Mesodermal cell (in vitro differentiated cells): ENCODE results near the gene MON1B. TPM values are rescaled to one million over a fixed set of nuclear protein-coding genes. Genes with fewer than 3 reads are reported as not detected.
"Not testable (repeated sequence)": the region's sequence is repeated elsewhere in the genome, so short reads cannot be mapped to it uniquely, and the experiment has no call there.

Source experiments
- H3K27ac ChIP-seq: 2 replicates; pipeline ENCODE4 v1.7.0; 2013; ENCODE audit warnings: mild to moderate bottlenecking, low read depth, low read length, moderate library complexity; ENCODE audit not compliant: severe bottlenecking
- H3K36me3 ChIP-seq: 2 replicates; pipeline ENCODE4 v1.7.1; 2013; ENCODE audit warnings: mild to moderate bottlenecking, low read length, moderate library complexity; ENCODE audit not compliant: control insufficient read depth, insufficient read depth
- H3K4me1 ChIP-seq: one replicate; pipeline ENCODE4 v1.7.1; 2013; ENCODE audit warnings: mild to moderate bottlenecking, low read length; ENCODE audit not compliant: insufficient read depth, control insufficient read depth, poor library complexity, severe bottlenecking
- H3K4me3 ChIP-seq: 2 replicates; pipeline ENCODE4 v1.7.0; 2013; ENCODE audit warnings: low read length, control low read depth, mild to moderate bottlenecking; ENCODE audit not compliant: insufficient read depth, poor library complexity, severe bottlenecking; ENCODE audit errors: extremely low read depth
- H3K9me3 ChIP-seq: 2 replicates; pipeline ENCODE4 v1.7.1; 2013; ENCODE audit warnings: mild to moderate bottlenecking, low read length, moderate library complexity; ENCODE audit not compliant: control insufficient read depth
- WGBS, 2 experiments: methylation state at CpG; one replicate each; pipeline ENCODE4 v1.1.5; 2013; ENCODE audit warnings: missing lambda C conversion rate in 2 of 2; ENCODE audit not compliant: insufficient coverage in 2 of 2; 5-methylcytosine and 5-hydroxymethylcytosine counted together
- polyA plus RNA-seq, 2 experiments: library from polyadenylated mRNA; stranded (reverse); fragments of 50-300 nt; gene quantifications; one replicate each; pipeline ENCODE4 v1.2.3, GENCODE V29; 2013

Gene MON1B
- polyA plus RNA-seq (2013, experiment 1 of 2) = 21.6 TPM
- polyA plus RNA-seq (2013, experiment 2 of 2) = 18.9 TPM

GRCh38 chr16:77190478-77191258 lies at the start of gene MON1B:
Gene MON1B, plus strand, starts transcription at chr16:77191190. Its CDS starts 296 bp downstream, at chr16:77191486.
- no peaks in the 10 kb centered on the region for H3K9me3 ChIP-seq
- 0% methylated on average over 50 to 59 of the region's 63 CpGs for WGBS, 2 experiments
- peak within 1 kb of the TSS; percentile 94 for H3K27ac ChIP-seq
- H3K36me3 ChIP-seq = peaks cover 32% of the 10 kb centered on the region
- peaks cover 9% of the 10 kb centered on the region for H3K4me1 ChIP-seq
- H3K4me3 ChIP-seq = peak within 1 kb of the TSS; percentile 83

GRCh38 chr16:77143364-77143763 lies 47.6 kb upstream of the MON1B start:
- Histone ChIP-seq H3K4me3 (no peak overlapping the region), H3K27ac (no peak overlapping the region), H3K36me3 (no peaks in the 10 kb centered on the region), H3K9me3 (no peaks in the 10 kb centered on the region), H3K4me1 (no peaks in the 10 kb centered on the region)

- 62 to 83% methylated on average over 3 to 4 of the region's 4 CpGs for WGBS, 2 experiments
Measured at GRCh38 chr16:77148121-77148520, 42.9 kb upstream of the MON1B start.

GRCh38 chr16:77157346-77158058 lies 33.5 kb upstream of the MON1B start:
- Histone ChIP-seq H3K9me3 (no peaks in the 10 kb centered on the region), H3K4me1 (no peaks in the 10 kb centered on the region), H3K27ac (no peak overlapping the region), H3K4me3 (no peak overlapping the region), H3K36me3 (no peaks in the 10 kb centered on the region)
- WGBS, 2 experiments = 82 to 100% methylated on average over 1 of the region's 3 CpGs

More at GRCh38 chr16:77148121-77148520, 42.9 kb upstream of the MON1B start:
- no peak overlapping the region for H3K27ac ChIP-seq
- H3K36me3 ChIP-seq = no peaks in the 10 kb centered on the region
- H3K4me1 ChIP-seq = no peaks in the 10 kb centered on the region
- H3K4me3 ChIP-seq = no peak overlapping the region
- no peaks in the 10 kb centered on the region for H3K9me3 ChIP-seq

- 84 to 96% methylated on average over 4 to 5 of the region's 6 CpGs for WGBS, 2 experiments
- Histone ChIP-seq H3K9me3 (no peaks in the 10 kb centered on the region), H3K4me1 (no peaks in the 10 kb centered on the region), H3K4me3 (no peak overlapping the region), H3K27ac (no peak overlapping the region), H3K36me3 (no peaks in the 10 kb centered on the region)
Measured at GRCh38 chr16:77158293-77158692, 32.7 kb upstream of the MON1B start.

GRCh38 chr16:77165006-77165405 lies 26.0 kb upstream of the MON1B start:
- H3K9me3 ChIP-seq = no peaks in the 10 kb centered on the region
- H3K4me1 ChIP-seq = no peaks in the 10 kb centered on the region
- no CpG with 5 or more reads among the region's 2 CpGs for WGBS, 2 experiments
- H3K27ac ChIP-seq = no peak overlapping the region
- H3K4me3 ChIP-seq = no peak overlapping the region
- H3K36me3 ChIP-seq = no peaks in the 10 kb centered on the region

GRCh38 chr16:77165536-77166236 lies 25.3 kb upstream of the MON1B start:
- H3K27ac ChIP-seq, H3K36me3 ChIP-seq, H3K4me3 ChIP-seq, H3K4me1 ChIP-seq, H3K9me3 ChIP-seq: not testable (repeated sequence)
- 92 to 95% methylated on average over 2 to 4 of the region's 9 CpGs for WGBS, 2 experiments

GRCh38 chr16:77166726-77167125 lies 24.3 kb upstream of the MON1B start:
- Histone ChIP-seq H3K36me3 (no peaks in the 10 kb centered on the region), H3K4me3 (no peak overlapping the region), H3K9me3 (no peaks in the 10 kb centered on the region), H3K4me1 (no peaks in the 10 kb centered on the region), H3K27ac (no peak overlapping the region)
- 100% methylated on average over 1 of the region's 2 CpGs; no CpG with 5 or more reads in 1 of the 2 experiments for WGBS, 2 experiments

GRCh38 chr16:77168901-77169300 lies 22.1 kb upstream of the MON1B start:
- H3K4me1 ChIP-seq = no peaks in the 10 kb centered on the region
- no peaks in the 10 kb centered on the region for H3K36me3 ChIP-seq
- no peaks in the 10 kb centered on the region for H3K9me3 ChIP-seq
- H3K27ac ChIP-seq = no peak overlapping the region
- no peak overlapping the region for H3K4me3 ChIP-seq
- WGBS, 2 experiments = 95 to 100% methylated on average over 1 to 2 of the region's 4 CpGs

GRCh38 chr16:77169650-77170236 lies 21.2 kb upstream of the MON1B start:
- WGBS, 2 experiments = 38 to 50% methylated on average over 2 of the region's 6 CpGs
- Histone ChIP-seq H3K36me3 (no peaks in the 10 kb centered on the region), H3K4me3 (no peak overlapping the region), H3K27ac (no peak overlapping the region), H3K9me3 (no peaks in the 10 kb centered on the region), H3K4me1 (no peaks in the 10 kb centered on the region)
